PC-3 (cell line): Measurements from ENCODE around the gene SLC25A12.

Source experiments
- EZH2 ChIP-seq: fragments of 300-600 bp; sonication (generic); IDR thresholded peaks from one replicate; pipeline ENCODE4 v1.6.1; 2017; ENCODE audit warnings: antibody characterized with exemption, mild to moderate bottlenecking, low read length; ENCODE audit not compliant: unreplicated experiment
- TF ChIP-seq, protein P1 (sequence below): fragments of 300-600 bp; sonication (generic); conservative IDR thresholded peaks from 2 replicates; pipeline ENCODE4 v1.5.1; 2017; ENCODE audit warnings: antibody characterized with exemption, low read depth, mild to moderate bottlenecking, low read length

DNA sequence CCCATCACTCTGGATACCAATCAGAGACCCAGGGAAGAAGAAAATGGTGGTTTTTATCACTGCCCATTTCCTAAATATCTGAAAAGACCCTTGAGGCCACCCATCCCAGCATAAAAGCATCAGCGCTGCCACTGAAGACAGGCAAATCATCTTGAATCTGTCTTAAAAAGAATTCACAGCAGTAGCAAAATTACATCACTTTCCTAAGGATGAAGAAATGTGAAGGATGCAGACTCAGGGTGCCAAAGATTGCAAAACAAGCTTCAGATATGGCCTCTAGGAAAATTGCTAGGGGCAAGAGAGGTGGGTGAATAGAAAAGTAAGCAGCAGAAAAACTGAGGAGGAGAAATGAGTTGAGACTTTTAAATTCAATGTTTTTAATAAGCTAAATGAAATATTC is 70.0 kb downstream of the SLC25A12 start:
- TF ChIP-seq EZH2 = no peak
- TF ChIP-seq, protein P1, sequence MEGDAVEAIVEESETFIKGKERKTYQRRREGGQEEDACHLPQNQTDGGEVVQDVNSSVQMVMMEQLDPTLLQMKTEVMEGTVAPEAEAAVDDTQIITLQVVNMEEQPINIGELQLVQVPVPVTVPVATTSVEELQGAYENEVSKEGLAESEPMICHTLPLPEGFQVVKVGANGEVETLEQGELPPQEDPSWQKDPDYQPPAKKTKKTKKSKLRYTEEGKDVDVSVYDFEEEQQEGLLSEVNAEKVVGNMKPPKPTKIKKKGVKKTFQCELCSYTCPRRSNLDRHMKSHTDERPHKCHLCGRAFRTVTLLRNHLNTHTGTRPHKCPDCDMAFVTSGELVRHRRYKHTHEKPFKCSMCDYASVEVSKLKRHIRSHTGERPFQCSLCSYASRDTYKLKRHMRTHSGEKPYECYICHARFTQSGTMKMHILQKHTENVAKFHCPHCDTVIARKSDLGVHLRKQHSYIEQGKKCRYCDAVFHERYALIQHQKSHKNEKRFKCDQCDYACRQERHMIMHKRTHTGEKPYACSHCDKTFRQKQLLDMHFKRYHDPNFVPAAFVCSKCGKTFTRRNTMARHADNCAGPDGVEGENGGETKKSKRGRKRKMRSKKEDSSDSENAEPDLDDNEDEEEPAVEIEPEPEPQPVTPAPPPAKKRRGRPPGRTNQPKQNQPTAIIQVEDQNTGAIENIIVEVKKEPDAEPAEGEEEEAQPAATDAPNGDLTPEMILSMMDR = no peak
